Liver (tissue), 9 donors: ENCODE data around the gene TSPEAR. TPM values are rescaled to one million over a fixed set of nuclear protein-coding genes. Genes with fewer than 3 reads are reported as not detected.

Experiments
- DNase-seq: peaks from one replicate; pipeline ENCODE4 v3.0.0-alpha.2; 2017; ENCODE audit warnings: low spot score
- H3K27ac ChIP-seq, 2 donors: one replicate each; pipeline ENCODE4 v1.7.0; 2013; ENCODE audit warnings: inconsistent platforms in 2 of 2, low read length in 2 of 2, control low read depth in 1 of 2, low read depth in 1 of 2, mild to moderate bottlenecking in 1 of 2
- H3K27me3 ChIP-seq, 4 donors: one replicate each; pipeline versions ENCODE4 v1.6.1 to v1.7.0; 2013; ENCODE audit warnings: low read length in 3 of 4, inconsistent platforms in 1 of 4, mild to moderate bottlenecking in 1 of 4, moderate library complexity in 1 of 4; ENCODE audit not compliant: control insufficient read depth in 4 of 4, insufficient read depth in 4 of 4
- H3K36me3 ChIP-seq, 4 donors: one replicate each; pipeline versions ENCODE4 v1.6.1 to v1.7.0; 2013; ENCODE audit warnings: low read length in 3 of 4, mild to moderate bottlenecking in 3 of 4, low read depth in 1 of 4, moderate library complexity in 1 of 4; ENCODE audit not compliant: control insufficient read depth in 4 of 4, insufficient read depth in 3 of 4
- H3K4me1 ChIP-seq, 4 donors: one replicate each; pipeline versions ENCODE4 v1.6.1 to v1.7.0; 2013; ENCODE audit warnings: low read length in 3 of 4, mild to moderate bottlenecking in 3 of 4, moderate library complexity in 1 of 4; ENCODE audit not compliant: control insufficient read depth in 4 of 4, insufficient read depth in 4 of 4
- H3K4me3 ChIP-seq, 3 donors: one replicate each; pipeline versions ENCODE4 v1.6.1 to v1.7.0; 2013; ENCODE audit warnings: low read length in 3 of 3, control low read depth in 1 of 3, low read depth in 1 of 3, mild to moderate bottlenecking in 1 of 3
- H3K9ac ChIP-seq, 2 donors: one replicate each; pipeline ENCODE4 v1.7.0; 2013; ENCODE audit warnings: low read length in 2 of 2, mild to moderate bottlenecking in 2 of 2, moderate library complexity in 2 of 2, control low read depth in 1 of 2, low read depth in 1 of 2
- H3K9me3 ChIP-seq, 4 donors: one replicate each; pipeline versions ENCODE4 v1.6.1 to v1.7.0; 2013; ENCODE audit warnings: low read length in 3 of 4; ENCODE audit not compliant: control insufficient read depth in 4 of 4
- EGR1 ChIP-seq, 2 donors: IDR thresholded peaks; 2 replicates each; pipeline ENCODE4 v1.6.1; 2016 to 2018; ENCODE audit warnings: antibody characterized with exemption in 2 of 2, low read depth in 2 of 2
- FOXA1 ChIP-seq: IDR thresholded peaks from 2 replicates; pipeline ENCODE4 v1.6.1; 2016; ENCODE audit warnings: antibody characterized with exemption
- FOXA2 ChIP-seq: IDR thresholded peaks from 2 replicates; pipeline ENCODE4 v1.6.1; 2016; ENCODE audit warnings: antibody characterized with exemption
- GABPA ChIP-seq, 2 donors: IDR thresholded peaks in 1 of 2; conservative IDR thresholded peaks in 1 of 2; 2 replicates each; pipeline ENCODE4 v1.6.1; 2016; ENCODE audit warnings: antibody characterized with exemption in 2 of 2, mild to moderate bottlenecking in 1 of 2, moderate library complexity in 1 of 2
- HNF4A ChIP-seq, 2 donors: conservative IDR thresholded peaks; 2 replicates each; pipeline ENCODE4 v1.6.1; 2016; ENCODE audit warnings: antibody characterized with exemption in 2 of 2, mild to moderate bottlenecking in 2 of 2
- JUND ChIP-seq, 2 donors: IDR thresholded peaks; 2 replicates each; pipeline ENCODE4 v1.6.1; 2016; ENCODE audit warnings: antibody characterized with exemption in 2 of 2
- MAX ChIP-seq: IDR thresholded peaks from 2 replicates; pipeline ENCODE4 v1.6.1; 2016; ENCODE audit warnings: antibody characterized with exemption
- REST ChIP-seq: IDR thresholded peaks from 2 replicates; pipeline ENCODE4 v1.6.1; 2016; ENCODE audit warnings: antibody characterized with exemption, mild to moderate bottlenecking
- RXRA ChIP-seq, 2 donors: IDR thresholded peaks; 2 replicates each; pipeline ENCODE4 v1.6.1; 2017 to 2018; ENCODE audit warnings: antibody characterized with exemption in 2 of 2, mild to moderate bottlenecking in 1 of 2
- SP1 ChIP-seq: IDR thresholded peaks from 2 replicates; pipeline ENCODE4 v1.6.1; 2018; ENCODE audit warnings: antibody characterized with exemption, mild to moderate bottlenecking
- TAF1 ChIP-seq: conservative IDR thresholded peaks from 2 replicates; pipeline ENCODE4 v1.6.1; 2016; ENCODE audit warnings: antibody characterized with exemption, mild to moderate bottlenecking
- YY1 ChIP-seq: IDR thresholded peaks from 2 replicates; pipeline ENCODE4 v1.6.1; 2016; ENCODE audit warnings: antibody characterized with exemption, mild to moderate bottlenecking
- WGBS: extraction: QIAGEN DNeasy Blood & Tissue Kit; methylation state at CpG from one replicate; pipeline ENCODE4 v1.1.7; 2013; 5-methylcytosine and 5-hydroxymethylcytosine counted together
- polyA plus RNA-seq, 2 donors: library from polyadenylated mRNA; stranded (reverse) in 1 of 2; unstranded in 1 of 2; fragments of 200-250 nt in 1 of 2; fragments of >200 nt in 1 of 2; fragmentation: Nextera tagmentation in 1 of 2; extraction: Ambion mirVana in 1 of 2; gene quantifications; one replicate each; pipeline versions ENCODE4 v1.2.1 to v1.2.3, GENCODE V29; 2013 to 2015
- total RNA-seq, 2 donors: library from RNA; depleted of rRNA; stranded (reverse); fragments of >200 nt; gene quantifications; one replicate each; pipeline ENCODE4 v1.2.3, GENCODE V29; 2014
- TF ChIP-seq, protein P1 (sequence below): IDR thresholded peaks from 2 replicates; pipeline ENCODE4 v1.6.1; 2016; ENCODE audit warnings: antibody characterized with exemption
- donor health status: healthy.
- donor health status: healthy.
- donor health status: healthy.
- donor health status: healthy.
- donor health status: healthy.

Gene TSPEAR
- total and polyA plus RNA-seq, 4 donors: under 0.01 to 0.14 (median 0.01) TPM; not detected in 1

DNA sequence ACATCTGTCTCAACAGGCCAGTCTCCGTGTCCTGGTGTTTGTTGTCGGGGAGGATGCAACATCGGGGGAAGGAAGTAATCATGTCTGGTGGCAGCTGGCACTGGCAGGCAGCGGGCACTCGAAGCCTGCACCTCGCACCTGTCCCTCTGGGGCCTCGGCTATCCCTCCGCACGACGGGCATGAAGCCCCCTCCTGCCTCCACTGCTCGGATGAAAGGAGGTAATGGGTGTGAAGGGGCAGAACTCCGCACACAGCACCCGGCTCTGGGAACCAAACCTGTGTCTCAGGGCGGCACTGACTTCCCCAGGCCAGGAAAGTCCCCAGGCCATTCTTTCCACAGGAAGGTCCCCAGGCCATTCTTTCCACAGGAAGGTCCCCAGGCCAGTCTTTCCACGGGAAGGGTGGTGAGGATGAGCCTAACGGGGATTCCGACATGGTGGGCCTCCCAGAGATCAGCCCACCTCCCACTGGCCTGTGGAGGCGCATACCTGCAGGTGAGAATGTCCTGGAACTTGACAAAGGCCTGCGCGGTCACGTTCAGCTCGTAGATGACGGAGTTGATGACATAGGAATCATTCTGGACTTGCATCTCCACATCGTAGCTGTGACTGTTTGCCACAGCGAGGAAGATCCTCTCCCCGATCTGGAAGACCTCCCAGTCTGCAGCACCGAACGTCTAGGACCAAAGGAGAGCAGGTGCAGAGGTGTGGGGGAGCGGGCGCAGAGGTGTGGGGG is 202.5 kb downstream of the TSPEAR start:
- Histone ChIP-seq H3K9ac (no peak overlapping the region), H3K4me1 (peaks cover 0 to 26% (median 15%) of the 10 kb centered on the region in 4 donors), H3K27me3 (no peaks in the 10 kb centered on the region), H3K36me3 (no peaks in the 10 kb centered on the region), H3K4me3 (no peak overlapping the region), H3K27ac (no peak overlapping the region), H3K9me3 (no peaks in the 10 kb centered on the region)
- DNase-seq: no peak
- 88% methylated on average over 30 of the region's 30 CpGs for WGBS
- TF ChIP-seq EGR1 (IDR thresholded peaks at IDR 0.05; ENCODE audit: low read depth in 2 of 2) (no peak), JUND (IDR thresholded peaks at IDR 0.05) (no peak), GABPA (IDR thresholded peaks at IDR 0.05 in 1 of 2, conservative IDR thresholded peaks at IDR 0.05 in 1 of 2) (no peak), YY1 (no peak), FOXA1 (no peak), RXRA (IDR thresholded peaks at IDR 0.05) (no peak), MAX (no peak), FOXA2 (no peak), HNF4A (conservative IDR thresholded peaks at IDR 0.05) (no peak), REST (no peak), TAF1 (no peak), SP1 (no peak)
- TF ChIP-seq, protein P1, sequence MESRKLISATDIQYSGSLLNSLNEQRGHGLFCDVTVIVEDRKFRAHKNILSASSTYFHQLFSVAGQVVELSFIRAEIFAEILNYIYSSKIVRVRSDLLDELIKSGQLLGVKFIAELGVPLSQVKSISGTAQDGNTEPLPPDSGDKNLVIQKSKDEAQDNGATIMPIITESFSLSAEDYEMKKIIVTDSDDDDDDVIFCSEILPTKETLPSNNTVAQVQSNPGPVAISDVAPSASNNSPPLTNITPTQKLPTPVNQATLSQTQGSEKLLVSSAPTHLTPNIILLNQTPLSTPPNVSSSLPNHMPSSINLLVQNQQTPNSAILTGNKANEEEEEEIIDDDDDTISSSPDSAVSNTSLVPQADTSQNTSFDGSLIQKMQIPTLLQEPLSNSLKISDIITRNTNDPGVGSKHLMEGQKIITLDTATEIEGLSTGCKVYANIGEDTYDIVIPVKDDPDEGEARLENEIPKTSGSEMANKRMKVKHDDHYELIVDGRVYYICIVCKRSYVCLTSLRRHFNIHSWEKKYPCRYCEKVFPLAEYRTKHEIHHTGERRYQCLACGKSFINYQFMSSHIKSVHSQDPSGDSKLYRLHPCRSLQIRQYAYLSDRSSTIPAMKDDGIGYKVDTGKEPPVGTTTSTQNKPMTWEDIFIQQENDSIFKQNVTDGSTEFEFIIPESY: no peak

- Histone ChIP-seq H3K27ac (no peak overlapping the region), H3K27me3 (no peaks in the 10 kb centered on the region), H3K4me3 (no peak overlapping the region), H3K9ac (no peak overlapping the region), H3K4me1 (peaks cover 0 to 26% (median 15%) of the 10 kb centered on the region in 4 donors), H3K36me3 (no peaks in the 10 kb centered on the region), H3K9me3 (no peaks in the 10 kb centered on the region)
- no peak for DNase-seq
- WGBS: 69% methylated on average over 9 of the region's 9 CpGs
- no peak for TF ChIP-seq HNF4A (conservative IDR thresholded peaks at IDR 0.05)
- no peak for TF ChIP-seq REST
These were observed 203.0 kb downstream of the TSPEAR start for GRCh38 chr21:44508426-44508710.
